ENCODE measurements around the gene NOD1.
"Not testable (repeated sequence)": the region's sequence is repeated elsewhere in the genome, so short reads cannot be mapped to it uniquely, and the experiment has no call there.

Gene NOD1

DNA sequence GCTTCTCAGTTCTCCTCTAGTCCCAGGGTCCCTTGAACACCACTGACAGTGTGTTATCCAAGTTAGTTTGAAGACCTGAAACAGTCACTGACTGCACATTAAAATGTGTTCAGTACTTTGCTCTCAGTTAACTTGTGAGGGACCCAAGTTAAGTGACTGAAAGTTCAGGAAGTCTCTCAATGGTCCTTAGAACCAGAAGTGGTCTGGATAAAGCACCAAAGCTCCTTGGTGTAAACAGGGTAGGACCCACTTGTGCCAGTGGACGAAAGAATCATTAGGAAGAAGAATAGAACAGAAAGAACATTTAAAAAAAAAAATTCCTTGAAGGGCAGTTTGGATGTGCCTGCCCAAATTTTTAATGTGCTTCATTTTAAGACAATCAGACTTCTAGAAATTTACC lies 45.1 kb downstream of the NOD1 start:
- H3K36me3 Mint-ChIP-seq = peaks cover 48 to 78% of the 10 kb centered on the region in 2 donors
- H3K27ac Mint-ChIP-seq = no peak overlapping the region
- H3K9me3 Mint-ChIP-seq = no peaks in the 10 kb centered on the region
- H3K27me3 Mint-ChIP-seq = no peaks in the 10 kb centered on the region
- H3K4me1 Mint-ChIP-seq = peaks cover 55 to 79% of the 10 kb centered on the region in 2 donors
- DNase-seq (no peak), ATAC-seq (replicated peaks) (peak in 1 of 2 donors; percentile 5)
- H3K4me3 Mint-ChIP-seq = no peak overlapping the region

DNA sequence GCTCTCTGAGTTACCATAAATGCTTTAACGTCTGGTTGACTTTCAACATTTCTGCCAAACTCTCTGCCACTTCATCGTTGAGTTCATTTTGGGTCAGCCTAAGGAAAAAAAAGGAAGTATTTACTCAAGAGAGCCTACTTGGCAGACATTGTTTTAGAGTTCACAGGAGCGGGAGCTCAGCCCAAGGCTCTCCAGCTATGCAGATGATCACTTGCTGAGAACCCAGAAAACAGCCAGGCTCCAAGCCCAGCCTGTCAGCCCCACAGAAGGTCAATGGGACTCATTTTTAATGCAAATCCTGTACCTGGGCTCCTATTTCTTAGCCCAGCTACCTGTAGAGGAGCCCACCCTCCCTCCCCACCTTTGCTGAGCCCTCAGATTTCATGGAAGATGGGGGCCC lies 45.5 kb downstream of the NOD1 start:
- no peak for DNase-seq
- H3K9me3 Mint-ChIP-seq = no peaks in the 10 kb centered on the region
- H3K4me1 Mint-ChIP-seq = peaks cover 55 to 83% of the 10 kb centered on the region in 2 donors
- H3K27me3 Mint-ChIP-seq = no peaks in the 10 kb centered on the region
- peaks cover 50 to 78% of the 10 kb centered on the region in 2 donors for H3K36me3 Mint-ChIP-seq
- H3K27ac Mint-ChIP-seq = peak overlapping the region; percentile 59
- no peak overlapping the region for H3K4me3 Mint-ChIP-seq
- ATAC-seq (replicated peaks) = peak; percentile 14 to 26

DNA sequence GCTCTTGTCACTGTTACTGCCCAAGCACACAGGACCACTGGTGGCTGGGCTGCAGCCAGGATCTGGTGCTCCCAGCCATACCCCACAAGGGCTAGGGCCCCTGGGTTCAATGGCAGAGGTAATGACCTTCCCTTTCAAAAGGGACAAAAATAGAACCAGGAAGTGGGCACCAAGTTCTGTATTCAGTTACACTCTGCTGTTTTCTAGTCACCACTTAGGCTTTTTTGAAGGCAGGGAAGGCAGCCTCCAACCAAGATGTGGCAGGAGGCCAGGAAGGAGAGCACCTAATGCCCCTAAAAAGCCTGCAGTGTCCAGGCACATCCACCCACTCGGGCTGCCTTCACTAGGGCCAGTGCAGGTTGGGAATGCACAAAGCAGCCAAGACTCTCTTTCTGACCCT lies 47.8 kb downstream of the NOD1 start:
- DNase-seq (no peak), ATAC-seq (replicated peaks) (peak; percentile 17 to 34)
- Mint-ChIP-seq H3K4me3 (peak overlapping the region; percentile 34 to 41), H3K36me3 (peaks cover 45 to 76% of the 10 kb centered on the region in 2 donors), H3K9me3 (no peaks in the 10 kb centered on the region), H3K27me3 (no peaks in the 10 kb centered on the region), H3K4me1 (peaks cover 48 to 76% of the 10 kb centered on the region in 2 donors), H3K27ac (peak overlapping the region; percentile 26)

DNA sequence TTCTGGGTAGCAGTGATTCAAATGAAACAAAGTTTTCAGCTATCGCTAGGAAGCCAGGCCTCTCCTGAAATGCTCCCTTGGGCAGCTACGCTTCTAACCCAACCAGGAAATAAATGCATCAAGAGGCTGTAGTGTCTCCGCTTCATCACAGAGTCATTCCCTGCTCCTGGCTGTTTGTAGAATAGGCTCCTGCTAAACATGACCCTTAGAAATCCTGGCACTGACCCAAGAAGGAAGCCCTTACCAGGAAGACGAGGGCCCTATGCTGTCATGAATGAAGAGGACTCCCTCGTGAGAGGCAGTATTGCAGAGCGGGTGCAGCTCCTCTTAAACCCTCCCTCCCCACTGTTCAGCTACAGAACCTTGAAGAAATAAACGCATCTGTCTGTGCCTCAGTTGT lies 48.3 kb downstream of the NOD1 start:
- peaks cover 48 to 71% of the 10 kb centered on the region in 2 donors for H3K4me1 Mint-ChIP-seq
- H3K27me3 Mint-ChIP-seq = no peaks in the 10 kb centered on the region
- no peak for ATAC-seq (replicated peaks)
- no peaks in the 10 kb centered on the region for H3K9me3 Mint-ChIP-seq
- no peak for DNase-seq
- H3K4me3 Mint-ChIP-seq = no peak overlapping the region
- peaks cover 44 to 77% of the 10 kb centered on the region in 2 donors for H3K36me3 Mint-ChIP-seq
- H3K27ac Mint-ChIP-seq = peak overlapping the region; percentile 7

DNA sequence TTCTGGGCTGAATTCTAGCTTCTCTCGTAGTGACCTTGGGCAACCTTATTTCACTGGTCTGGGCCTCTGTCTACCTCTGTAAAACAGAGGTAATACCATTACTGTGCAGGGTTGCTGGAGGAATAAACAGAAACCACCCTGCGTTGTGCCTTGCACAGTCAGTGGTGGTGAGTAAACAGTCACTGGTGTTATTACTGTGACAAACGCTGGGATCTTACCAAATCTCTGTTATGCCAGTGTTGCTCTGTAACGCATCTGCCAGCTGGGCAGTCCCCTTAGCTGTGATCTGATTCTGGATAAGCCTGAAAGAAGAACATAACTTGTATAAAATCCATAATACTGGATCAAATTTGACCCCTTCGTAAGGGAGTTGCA lies 49.4 kb downstream of the NOD1 start:
- no peaks in the 10 kb centered on the region for H3K27me3 Mint-ChIP-seq
- peak; percentile 11 to 34 for ATAC-seq (replicated peaks)
- H3K4me1 Mint-ChIP-seq = peaks cover 39 to 59% of the 10 kb centered on the region in 2 donors
- no peak for DNase-seq
- H3K9me3 Mint-ChIP-seq = no peaks in the 10 kb centered on the region
- H3K36me3 Mint-ChIP-seq = peaks cover 42 to 79% of the 10 kb centered on the region in 2 donors
- peak overlapping the region; percentile 51 for H3K27ac Mint-ChIP-seq
- H3K4me3 Mint-ChIP-seq = no peak overlapping the region

DNA sequence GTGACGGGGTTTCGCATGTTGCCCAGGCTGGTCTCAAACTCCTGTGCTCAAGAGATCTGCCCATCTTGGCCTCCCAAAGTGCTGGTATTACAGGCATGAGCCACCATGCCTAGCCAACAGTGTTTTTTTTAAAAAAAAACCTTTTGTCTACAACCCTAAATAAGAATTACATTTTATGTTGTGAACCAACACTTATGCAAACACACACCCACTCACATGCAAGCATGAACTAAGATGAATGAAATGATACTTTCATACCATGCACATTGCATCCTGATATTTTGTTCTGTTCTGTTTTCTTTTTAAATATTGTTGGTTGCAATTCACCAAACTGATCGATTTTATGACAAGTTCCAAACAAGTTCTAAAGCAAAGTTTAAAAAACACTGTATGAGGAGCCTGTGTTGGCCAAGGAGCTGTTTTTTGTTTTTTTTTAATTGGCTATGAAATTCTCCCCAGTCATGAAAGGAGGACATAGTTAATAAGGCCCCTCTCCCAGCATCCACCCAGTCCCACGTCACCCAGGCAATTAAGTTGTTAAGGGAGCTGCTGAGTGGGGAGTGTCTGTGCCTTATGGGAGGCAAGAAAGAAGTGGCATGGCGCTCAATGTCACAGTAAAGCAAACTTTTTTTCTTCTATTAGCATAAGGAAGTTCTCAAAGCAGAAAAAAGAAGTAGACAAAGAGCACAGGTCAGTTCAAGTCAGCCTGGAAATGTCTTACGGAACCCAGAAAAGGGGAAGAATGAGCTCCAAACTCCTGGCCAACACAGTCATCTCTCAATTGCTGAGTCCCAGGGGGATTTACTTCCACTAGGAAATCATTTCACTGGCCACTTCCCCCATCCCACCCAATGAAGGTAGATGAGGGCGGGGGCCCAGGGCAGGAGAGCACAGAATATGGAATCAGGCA lies 50.1 kb downstream of the NOD1 start:
- Mint-ChIP-seq H3K36me3 (peaks cover 38 to 77% of the 10 kb centered on the region in 2 donors), H3K27ac (peak overlapping the region; percentile 79)

DNA sequence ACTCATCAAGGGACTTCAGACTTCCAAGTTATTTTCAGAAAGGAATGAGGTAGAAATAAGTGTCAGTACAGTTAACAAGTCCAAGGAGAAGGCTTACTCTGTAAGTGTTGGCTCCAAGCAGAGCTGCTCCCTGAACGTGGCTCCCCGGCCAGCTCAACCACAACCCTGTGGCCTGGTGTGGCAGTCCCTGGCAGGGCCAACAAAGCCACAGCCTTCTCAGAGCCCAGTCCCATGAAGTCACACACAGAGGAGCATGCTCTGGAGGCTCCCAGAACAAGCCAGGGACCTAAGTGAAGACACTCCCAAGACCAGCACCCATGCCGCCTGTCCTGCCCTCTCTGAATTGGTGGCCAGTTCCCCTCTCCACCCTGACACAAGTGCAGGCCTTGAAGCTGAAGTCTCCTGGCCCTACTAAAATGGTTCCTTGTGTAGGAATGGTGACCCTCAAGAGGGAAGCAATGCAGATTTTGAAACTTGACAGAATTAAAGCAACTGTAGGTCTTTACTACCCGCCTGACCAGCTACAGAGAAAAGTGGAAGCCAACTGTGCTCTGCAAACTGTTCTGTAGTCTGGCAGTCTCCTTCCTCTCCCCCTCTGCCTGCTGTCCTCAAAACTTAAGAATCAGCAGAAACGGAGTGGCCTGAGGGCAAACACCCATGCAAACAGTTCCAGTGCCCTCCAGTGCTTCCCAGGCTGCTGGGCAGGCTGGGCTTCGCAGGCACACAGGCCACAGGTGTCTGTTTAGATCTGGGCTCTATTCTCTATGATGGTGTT lies 51.1 kb downstream of the NOD1 start:
- Mint-ChIP-seq H3K27me3 (no peaks in the 10 kb centered on the region), H3K4me3 (no peak overlapping the region), H3K27ac (no peak overlapping the region), H3K36me3 (peaks cover 36 to 77% of the 10 kb centered on the region in 2 donors), H3K9me3 (no peaks in the 10 kb centered on the region), H3K4me1 (peaks cover 27 to 43% of the 10 kb centered on the region in 2 donors)
- no peak for ATAC-seq (replicated peaks)
- DNase-seq = no peak

More for the DNA sequence above, 50.1 kb downstream of the NOD1 start:
- Mint-ChIP-seq H3K9me3 (no peaks in the 10 kb centered on the region), H3K4me3 (no peak overlapping the region), H3K27me3 (no peaks in the 10 kb centered on the region), H3K4me1 (peaks cover 34 to 53% of the 10 kb centered on the region in 2 donors)
- DNase-seq = no peak
- ATAC-seq (replicated peaks) = peak; percentile 25 to 48

DNA sequence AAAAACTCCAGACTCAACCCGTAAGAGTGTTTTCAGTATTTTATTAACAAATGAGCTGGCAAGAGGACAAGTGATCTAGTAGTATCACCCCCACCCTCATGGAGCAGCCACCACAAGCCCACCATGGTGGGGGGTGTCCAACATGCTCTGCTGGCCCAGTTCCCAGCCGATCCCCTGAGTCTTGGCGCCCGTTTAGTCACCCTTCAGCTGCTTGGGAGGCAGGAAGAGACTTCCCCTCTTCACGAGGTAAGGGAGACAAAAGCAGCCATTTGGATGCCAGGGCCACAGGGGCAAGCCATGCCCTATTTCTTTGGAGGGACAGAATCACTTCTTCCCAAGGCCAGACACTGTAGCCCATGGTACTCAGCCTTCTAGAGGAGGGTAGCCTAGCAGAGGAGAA lies 54.1 kb downstream of the NOD1 start:
- Mint-ChIP-seq H3K27ac (peak overlapping the region; percentile 11), H3K4me3 (no peak overlapping the region), H3K9me3 (peaks cover 3 to 6% of the 10 kb centered on the region in 2 donors), H3K36me3 (peaks cover 27 to 66% of the 10 kb centered on the region in 2 donors), H3K4me1 (peaks cover 10 to 20% of the 10 kb centered on the region in 2 donors), H3K27me3 (no peaks in the 10 kb centered on the region)
- DNase-seq = no peak
- no peak for ATAC-seq (replicated peaks)

DNA sequence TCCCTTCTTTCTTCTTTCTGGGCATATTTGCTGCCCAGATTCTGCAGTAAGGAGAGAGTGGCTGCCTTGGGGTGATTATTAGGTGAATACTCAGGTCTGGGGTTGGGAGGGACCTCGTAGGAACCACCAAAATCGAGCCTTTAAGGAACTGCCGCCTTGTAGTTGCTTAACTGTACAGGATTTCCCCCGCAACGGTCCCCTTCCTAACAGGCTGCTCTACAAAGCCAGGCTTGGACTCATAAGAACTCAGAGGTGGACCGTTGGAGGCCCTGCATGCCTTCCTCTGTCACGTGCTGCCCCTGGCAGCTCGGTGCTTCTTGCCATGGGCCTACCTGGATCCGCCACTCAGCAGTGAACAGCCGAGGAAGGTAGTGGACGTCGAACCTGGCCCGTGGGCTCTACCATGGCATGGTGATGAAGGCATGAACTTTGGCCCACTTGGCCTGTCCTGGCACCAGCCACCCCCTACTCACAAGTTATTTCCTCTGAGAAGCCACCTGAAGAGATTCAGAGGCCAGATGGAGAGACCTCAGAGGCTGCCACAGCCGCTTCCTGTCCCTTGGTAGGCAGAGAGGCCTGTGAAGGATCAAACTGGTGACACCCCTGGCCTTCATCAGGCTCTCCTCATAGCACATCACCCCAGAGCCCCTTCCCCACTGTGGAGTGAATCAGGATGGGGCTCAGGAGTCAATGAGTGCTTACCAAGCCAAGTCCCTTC lies 54.6 kb downstream of the NOD1 start:
- Mint-ChIP-seq H3K36me3 (peaks cover 27 to 64% of the 10 kb centered on the region in 2 donors), H3K4me3 (no peak overlapping the region), H3K9me3 (peaks cover 3 to 6% of the 10 kb centered on the region in 2 donors), H3K27me3 (no peaks in the 10 kb centered on the region), H3K4me1 (peaks cover 6 to 14% of the 10 kb centered on the region in 2 donors), H3K27ac (peak overlapping the region; percentile 9)
- no peak for ATAC-seq (replicated peaks)
- DNase-seq = no peak

DNA sequence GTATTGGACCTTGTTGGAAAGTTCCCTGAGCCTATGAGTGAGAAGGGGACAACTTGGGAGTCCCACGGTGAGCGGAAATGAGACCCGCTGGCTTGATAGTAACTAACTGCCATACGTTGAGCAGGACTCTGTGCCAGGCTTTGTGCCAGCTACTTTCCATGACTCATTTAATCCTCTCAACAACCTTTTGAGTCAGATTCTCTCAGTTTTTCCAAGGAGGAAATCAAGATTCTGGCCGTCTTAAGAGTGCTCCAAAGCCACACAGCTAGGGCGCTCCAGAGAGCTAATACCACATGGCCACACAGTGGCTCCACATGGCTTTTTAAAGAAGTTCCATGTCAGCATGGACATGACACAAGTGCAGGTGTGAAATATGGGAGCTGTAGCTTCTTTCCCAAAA lies 55.7 kb downstream of the NOD1 start:
- no peaks in the 10 kb centered on the region for H3K27me3 Mint-ChIP-seq

DNA sequence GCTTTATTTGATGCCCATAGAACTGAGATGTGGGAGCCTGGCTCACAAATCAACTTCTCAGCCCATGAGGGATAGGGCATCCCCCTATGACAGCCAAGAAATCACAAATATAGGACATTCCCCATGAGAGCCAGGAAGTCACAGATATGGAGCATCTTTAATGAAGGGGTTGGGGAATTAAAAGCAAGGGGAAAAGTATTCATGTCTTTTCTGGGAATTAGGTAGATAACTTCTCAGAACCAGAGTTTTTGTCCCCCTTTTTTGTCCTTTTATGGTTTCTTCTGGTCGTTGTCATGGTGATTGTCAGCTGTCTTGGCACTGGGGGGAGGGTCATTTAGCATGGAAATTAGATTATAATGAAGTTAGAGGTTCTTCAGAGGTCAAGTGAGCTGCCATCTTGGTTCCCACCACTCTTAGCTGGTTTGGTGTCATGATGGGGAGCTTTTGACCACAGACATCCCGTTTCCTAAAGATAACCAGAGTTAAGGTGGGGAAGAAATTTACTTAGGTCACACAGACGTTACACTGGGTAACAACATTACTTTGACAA lies 56.9 kb downstream of the NOD1 start:
- Mint-ChIP-seq H3K36me3 (peaks cover 16 to 49% of the 10 kb centered on the region in 2 donors), H3K27ac (peak overlapping the region; percentile 33)

More for the DNA sequence above, 55.7 kb downstream of the NOD1 start:
- Mint-ChIP-seq H3K9me3 (peaks cover 3 to 6% of the 10 kb centered on the region in 2 donors), H3K27ac (no peak overlapping the region), H3K36me3 (peaks cover 19 to 56% of the 10 kb centered on the region in 2 donors), H3K4me1 (peaks cover 2 to 4% of the 10 kb centered on the region in 2 donors), H3K4me3 (no peak overlapping the region)
- no peak for DNase-seq
- ATAC-seq (replicated peaks) = no peak

DNA sequence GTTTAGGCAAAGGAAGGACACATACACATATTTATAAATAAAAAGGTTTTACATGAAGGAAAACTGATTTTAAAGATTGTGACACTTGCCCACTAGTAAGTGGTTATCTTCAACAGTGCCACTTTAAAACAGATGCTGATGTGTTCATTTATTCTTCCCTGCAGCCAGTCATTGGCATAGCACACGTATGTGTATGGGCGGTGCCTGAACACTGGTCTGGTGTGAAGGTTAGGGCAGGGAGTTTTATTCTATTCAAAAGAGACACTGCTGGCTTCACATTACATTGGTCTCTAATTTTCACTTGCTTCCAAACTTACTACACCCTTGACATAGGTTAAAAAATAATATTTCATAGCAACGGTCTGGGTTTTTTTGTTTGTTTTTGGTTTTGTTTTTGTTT lies 57.9 kb downstream of the NOD1 start:
- no peak for DNase-seq
- Mint-ChIP-seq H3K27me3 (no peaks in the 10 kb centered on the region), H3K36me3 (peaks cover 10 to 38% of the 10 kb centered on the region in 2 donors)

More for the DNA sequence above, 56.9 kb downstream of the NOD1 start:
- Mint-ChIP-seq H3K9me3 (peaks cover 3 to 6% of the 10 kb centered on the region in 2 donors), H3K4me3 (no peak overlapping the region), H3K27me3 (no peaks in the 10 kb centered on the region), H3K4me1 (peaks cover 0 to 2% of the 10 kb centered on the region in 2 donors)
- no peak for ATAC-seq (replicated peaks)
- no peak for DNase-seq

DNA sequence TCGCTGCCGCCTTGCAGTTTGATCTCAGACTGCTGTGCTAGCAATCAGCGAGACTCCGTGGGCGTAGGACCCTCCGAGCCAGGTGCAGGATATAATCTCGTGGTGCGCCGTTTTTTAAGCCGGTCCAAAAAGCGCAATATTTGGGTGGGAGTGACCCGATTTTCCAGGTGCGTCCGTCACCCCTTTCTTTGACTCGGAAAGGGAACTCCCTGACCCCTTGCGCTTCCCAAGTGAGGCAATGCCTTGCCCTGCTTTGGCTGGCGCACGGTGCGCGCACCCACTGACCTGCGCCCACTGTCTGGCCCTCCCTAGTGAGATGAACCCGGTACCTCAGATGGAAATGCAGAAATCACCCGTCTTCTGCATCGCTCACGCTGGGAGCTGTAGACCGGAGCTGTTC lies 58.5 kb downstream of the NOD1 start:
- H3K36me3 Mint-ChIP-seq = peaks cover 7 to 32% of the 10 kb centered on the region in 2 donors
- H3K27ac Mint-ChIP-seq; H3K4me3 Mint-ChIP-seq; ATAC-seq (replicated peaks); DNase-seq; H3K4me1 Mint-ChIP-seq; H3K9me3 Mint-ChIP-seq; H3K27me3 Mint-ChIP-seq: not testable (repeated sequence)

More for the DNA sequence above, 57.9 kb downstream of the NOD1 start:
- ATAC-seq (replicated peaks) = no peak
- Mint-ChIP-seq H3K27ac (no peak overlapping the region), H3K4me3 (no peak overlapping the region), H3K9me3 (peaks cover 3 to 6% of the 10 kb centered on the region in 2 donors), H3K4me1 (no peaks in the 10 kb centered on the region)

Data from stimulated activated naive B cell treated with anti-CD40 and anti-IgM and Interleukin-4, amounts not matched to agents 10 μg/mL and 1 μg/mL and 100 μg/mL, for 72 hours (primary cell).